GM19025 (cell line): Measurements from ENCODE around the gene PEPD.
"Not testable (repeated sequence)": the region's sequence is repeated elsewhere in the genome, so short reads cannot be mapped to it uniquely, and the experiment has no call there.

Experiments used
- ATAC-seq: cut with Tn5 transposase; IDR thresholded peaks from one replicate; pipeline ENCODE4 v1.9.1; 2021; ENCODE audit warnings: mild to moderate bottlenecking, low read depth, moderate library complexity; ENCODE audit not compliant: unreplicated experiment

The PEPD gene

GRCh38 chr19:33499671-33500506 lies 21.7 kb downstream of the PEPD start:
- ATAC-seq, result no peak

DNA sequence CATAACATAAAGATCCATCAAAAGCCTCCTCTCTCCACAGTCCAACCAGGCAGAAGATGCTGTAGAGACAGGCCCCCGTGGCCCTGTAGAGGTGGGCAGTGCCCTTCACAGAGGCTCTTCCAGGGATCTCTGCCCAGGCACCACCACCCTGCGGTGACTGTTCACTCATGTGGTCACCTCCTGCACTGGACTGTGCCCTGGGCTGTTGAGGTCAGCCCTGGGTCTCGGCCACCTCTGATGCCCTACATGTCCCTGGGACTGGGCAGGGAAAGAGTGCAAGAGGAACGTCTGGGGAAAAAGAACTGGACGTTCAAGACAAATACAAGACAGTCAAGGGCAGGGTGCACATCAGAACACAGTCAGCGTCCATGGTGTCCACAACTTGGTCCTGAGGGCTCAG lies 22.3 kb downstream of the PEPD start:
- no peak for ATAC-seq

- ATAC-seq, result no peak
Observed at GRCh38 chr19:33498391-33499000, 23.1 kb downstream of the PEPD start.

GRCh38 chr19:33497778-33498175 lies 23.8 kb downstream of the PEPD start:
- no peak for ATAC-seq

GRCh38 chr19:33497131-33497777 lies 24.3 kb downstream of the PEPD start:
- no peak for ATAC-seq

- ATAC-seq, result no peak
Observed at GRCh38 chr19:33496038-33496895, 25.3 kb downstream of the PEPD start.

- ATAC-seq, result no peak
Observed at GRCh38 chr19:33493401-33494275, 28.0 kb downstream of the PEPD start.

DNA sequence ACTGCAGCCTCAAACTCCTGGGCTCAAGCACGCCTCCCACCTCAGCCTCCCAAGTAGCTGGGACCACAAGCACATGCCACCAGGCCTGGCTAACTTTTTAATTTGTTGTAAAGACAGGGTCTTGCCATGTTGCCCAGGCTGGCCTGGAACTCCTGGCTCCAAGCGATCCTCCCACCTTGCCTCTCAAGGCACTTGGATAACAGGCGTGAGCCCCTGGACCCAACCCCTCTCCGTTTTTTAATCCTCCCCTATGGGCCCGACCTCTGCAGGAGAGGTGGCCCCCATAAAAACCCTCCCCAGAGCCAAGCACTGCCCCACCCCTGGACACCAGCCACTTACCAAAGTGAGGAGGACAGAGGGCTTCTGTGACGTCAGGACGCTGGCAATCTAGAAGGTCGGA lies 28.6 kb downstream of the PEPD start:
- no peak for ATAC-seq

DNA sequence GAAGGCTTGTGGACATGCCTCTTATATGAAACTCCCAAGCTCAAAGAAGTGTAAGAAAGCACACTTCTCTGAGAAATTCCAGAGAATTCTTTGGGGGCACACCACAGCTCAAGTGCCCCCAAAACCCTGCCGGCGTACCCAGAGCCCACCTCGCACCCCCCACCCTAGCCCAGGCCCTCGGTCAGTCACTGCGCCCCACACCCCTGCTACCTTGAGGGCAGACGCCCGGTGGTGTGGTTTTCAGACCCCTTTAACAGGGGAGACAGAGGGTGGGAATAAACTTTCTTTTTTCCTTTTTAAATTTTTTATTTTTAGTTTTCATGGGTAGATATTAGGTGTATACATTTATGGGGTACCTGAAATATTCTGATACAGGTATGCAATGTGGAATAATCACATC lies 29.5 kb downstream of the PEPD start:
- no peak for ATAC-seq

DNA sequence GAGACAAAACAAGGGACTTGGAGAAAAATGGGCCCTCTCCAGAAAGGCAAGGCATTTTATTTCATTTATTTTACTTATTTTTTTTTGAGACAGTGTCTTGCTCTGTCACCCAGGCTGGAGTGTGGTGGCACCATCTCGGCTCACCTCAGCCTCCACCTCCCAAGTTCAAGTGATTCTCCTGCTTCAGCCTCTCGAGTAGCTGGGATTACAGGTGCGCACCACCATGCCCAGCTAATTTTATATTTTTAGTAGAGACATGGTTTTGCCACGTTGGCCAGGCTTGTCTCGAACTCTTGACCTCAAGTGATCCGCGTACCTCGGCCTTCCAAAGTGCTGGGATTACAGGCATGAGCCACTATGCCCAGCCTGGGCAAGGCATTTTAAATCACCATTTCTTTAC lies 31.0 kb downstream of the PEPD start:
- ATAC-seq, result not testable (repeated sequence)

- no peak for ATAC-seq
Observed at GRCh38 chr19:33490041-33490451, 31.5 kb downstream of the PEPD start.

DNA sequence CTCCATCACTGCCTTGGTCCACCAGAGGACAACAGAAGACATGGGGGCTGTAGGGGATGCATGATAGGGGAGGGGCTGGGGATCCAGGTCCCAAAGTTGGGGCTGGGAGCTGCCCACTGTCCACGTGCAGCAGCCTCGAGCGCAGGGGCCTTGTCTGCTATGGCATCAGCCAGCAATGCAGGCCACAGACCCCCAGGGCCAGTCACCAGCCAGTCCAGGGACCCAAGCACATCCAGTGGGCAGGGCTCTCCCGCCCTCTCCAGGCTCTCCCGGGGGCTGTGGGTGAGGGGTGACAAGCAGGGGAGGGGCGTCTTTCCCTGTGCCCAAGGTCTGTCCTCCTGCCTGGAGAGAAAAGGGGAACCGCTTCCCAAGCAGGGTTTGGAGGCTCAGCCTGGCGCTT lies 32.8 kb downstream of the PEPD start:
- ATAC-seq, result no peak

DNA sequence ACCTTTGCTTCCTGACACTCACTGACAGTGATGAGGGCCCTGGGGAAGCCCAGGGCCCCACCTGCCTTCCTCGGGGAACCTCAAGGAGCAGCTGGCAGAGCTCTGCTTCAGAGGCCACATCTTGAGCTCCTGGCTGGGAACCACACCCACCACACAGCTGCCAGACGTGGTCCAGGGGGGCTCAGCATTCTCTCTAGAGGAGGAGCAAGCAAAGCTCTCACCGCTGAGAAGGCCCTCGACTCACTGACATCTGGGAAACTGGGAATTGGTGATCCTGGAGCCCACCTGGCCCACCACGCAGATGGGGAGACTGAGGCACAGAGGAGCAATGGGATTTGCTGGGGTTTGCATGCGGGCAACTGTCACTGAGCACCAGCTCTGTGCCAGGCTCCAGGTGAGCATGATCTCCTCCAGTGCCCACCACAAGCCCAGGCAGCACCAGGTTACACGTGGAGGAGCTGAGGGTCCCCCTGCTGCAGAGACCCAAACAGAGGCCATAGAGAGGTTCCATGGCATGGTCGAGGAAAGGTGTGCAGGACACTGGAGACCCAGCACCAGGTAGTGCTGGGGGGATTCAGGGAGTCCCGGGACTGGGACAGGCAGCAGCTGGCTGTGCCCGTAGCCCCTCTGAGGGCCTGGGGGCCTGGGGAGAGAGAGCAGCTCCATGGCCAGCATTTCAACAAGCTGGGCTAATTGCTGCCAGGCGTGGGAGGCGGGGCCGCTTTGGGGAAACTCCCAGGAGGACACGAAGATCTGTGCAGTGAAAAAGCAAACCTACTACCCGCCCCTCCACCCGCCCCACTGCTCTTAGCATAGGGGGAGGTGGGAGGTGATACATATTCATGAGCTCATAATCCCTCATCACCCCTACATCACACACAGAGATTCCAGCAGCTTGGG lies 33.4 kb downstream of the PEPD start:
- no peak for ATAC-seq

- ATAC-seq, result no peak
Observed at GRCh38 chr19:33486936-33487811, 34.4 kb downstream of the PEPD start.

DNA sequence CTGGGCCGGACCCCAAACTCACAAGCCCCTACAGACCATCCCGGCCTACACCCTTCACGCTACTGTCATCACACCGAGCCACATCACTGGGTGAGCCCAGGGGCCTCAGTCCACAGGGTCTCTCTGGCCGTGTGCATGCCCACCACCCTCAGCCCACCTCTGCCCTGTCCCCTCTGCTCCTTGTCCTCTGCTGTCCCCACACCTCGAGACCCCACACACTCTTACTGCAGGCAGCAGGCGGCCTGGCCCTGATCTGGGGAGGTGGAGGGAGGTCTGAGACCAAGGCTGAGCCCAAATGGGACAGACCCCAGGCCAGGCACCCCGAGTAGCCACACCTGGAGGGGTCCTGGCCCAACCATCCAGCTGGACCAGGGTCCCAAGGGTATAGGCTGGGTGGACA lies 35.2 kb downstream of the PEPD start:
- ATAC-seq, result no peak

GRCh38 chr19:33484226-33484774 lies 37.3 kb downstream of the PEPD start:
- ATAC-seq, result no peak

GRCh38 chr19:33482476-33482875 lies 39.1 kb downstream of the PEPD start:
- no peak for ATAC-seq

GRCh38 chr19:33481863-33482262 lies 39.7 kb downstream of the PEPD start:
- ATAC-seq, result no peak
